K562 (cell line): ENCODE measurements around the gene FRMD3. TPM values are rescaled to one million over a fixed set of nuclear protein-coding genes. Genes with fewer than 3 reads are reported as not detected.

Source experiments
- ATAC-seq: fragments of 200-7000 bp; cut with Tn5 transposase; 3 replicates; pipeline ENCODE4 v1.9.1; 2020; ENCODE audit warnings: moderate library complexity
- BruUV-seq: library from RNA; stranded (reverse); fragments of 400-500 nt; replicated peaks from 2 replicates; lab custom pipeline; 2021; lab: Mats Ljungman, UMichigan
- CTCF ChIA-PET: fragments of 300-600 bp; formaldehyde crosslinking; extraction: SDS; loops from one replicate; lab custom pipeline; 2021; ENCODE audit warnings: low intra/inter-chr PET ratio; lab: Yijun Ruan, JAX
- POLR2A ChIA-PET: fragments of 300-600, 350-650 bp; sonication (Branson Sonifier 250); formaldehyde crosslinking; extraction: SDS; loops from one replicate; lab custom pipeline; 2021; ENCODE audit warnings: antibody characterized with exemption, inconsistent platforms; lab: Yijun Ruan, JAX
- DNase-seq, 4 experiments: peaks; one replicate each; pipeline versions ENCODE4 v3.0.0 to v3.0.0-alpha.2; 2011 to 2018; ENCODE audit warnings: low spot score in 3 of 4, mixed read lengths in 3 of 4; ENCODE audit errors: extremely low read depth in 1 of 4
- FAIRE-seq: peaks from 2 replicates; lab custom pipeline; 2011; peaks lifted over from hg19 to GRCh38; lab: Jason Lieb, UNC
- H2AFZ ChIP-seq: 2 replicates; pipeline ENCODE4 v1.6.0; 2011; ENCODE audit warnings: low read depth, low read length, control low read depth, inconsistent platforms
- H3K27ac ChIP-seq: fragments of 200-600 bp; 3 replicates; pipeline ENCODE4 v1.8.0; 2011; ENCODE audit warnings: low read depth, mild to moderate bottlenecking, control low read depth, inconsistent platforms, low read length, moderate library complexity, mixed read lengths; ENCODE audit errors: extremely low read depth
- H3K27me3 ChIP-seq, 2 experiments: fragments of 300-600 bp in 1 of 2; 2 replicates in 1 of 2; 3 replicates in 1 of 2; pipeline versions ENCODE4 v1.6.0 to v1.8.0; 2011; ENCODE audit warnings: inconsistent platforms in 2 of 2, low read length in 2 of 2, mild to moderate bottlenecking in 1 of 2, mixed read lengths in 1 of 2, moderate library complexity in 1 of 2; ENCODE audit not compliant: control insufficient read depth in 2 of 2, insufficient read depth in 2 of 2
- H3K36me3 ChIP-seq: fragments of 300-600 bp; 3 replicates; pipeline ENCODE4 v1.8.0; 2011; ENCODE audit warnings: mild to moderate bottlenecking, low read length, inconsistent platforms; ENCODE audit not compliant: control insufficient read depth, insufficient read depth
- H3K4me1 ChIP-seq, 2 experiments: fragments of 200-600 bp in 1 of 2; replicated peaks in 1 of 2; 2 replicates in 1 of 2; 3 replicates in 1 of 2; pipeline versions ENCODE4 v1.5.1 to v1.8.0; 2011; ENCODE audit warnings: inconsistent platforms in 2 of 2, low read length in 2 of 2, mild to moderate bottlenecking in 1 of 2, mixed read lengths in 1 of 2, moderate library complexity in 1 of 2; ENCODE audit not compliant: control insufficient read depth in 2 of 2, insufficient read depth in 2 of 2
- H3K4me2 ChIP-seq: 2 replicates; pipeline ENCODE4 v1.6.1; 2011; ENCODE audit warnings: low read length, control low read depth, inconsistent platforms, mixed read lengths; ENCODE audit not compliant: insufficient read depth
- H3K4me3 ChIP-seq: fragments of 200-600 bp; sonication (generic), shearing (Covaris generic); 2 replicates; pipeline ENCODE4 v1.5.1; 2016; ENCODE audit warnings: control low read depth, inconsistent platforms
- H3K79me2 ChIP-seq: fragments of 200-600 bp; 3 replicates; pipeline ENCODE4 v1.8.0; 2011; ENCODE audit warnings: low read length, inconsistent platforms; ENCODE audit not compliant: control insufficient read depth, insufficient read depth
- H3K9ac ChIP-seq, 2 experiments: 2 replicates each; pipeline versions ENCODE4 v1.6.0 to v1.6.1; 2011; ENCODE audit warnings: low read depth in 2 of 2, low read length in 2 of 2, control low read depth in 1 of 2, inconsistent platforms in 1 of 2, mild to moderate bottlenecking in 1 of 2, mixed read lengths in 1 of 2; ENCODE audit not compliant: insufficient read depth in 1 of 2
- H3K9me1 ChIP-seq: one replicate; pipeline ENCODE4 v1.6.0; 2011; ENCODE audit warnings: inconsistent platforms, mild to moderate bottlenecking, low read length, moderate library complexity; ENCODE audit not compliant: control insufficient read depth, insufficient read depth
- H3K9me3 ChIP-seq: replicated peaks from 2 replicates; pipeline ENCODE4 v1.5.1; 2011; ENCODE audit warnings: low read depth, low read length, inconsistent platforms; ENCODE audit not compliant: control insufficient read depth, insufficient read depth
- H4K20me1 ChIP-seq: replicated peaks from 2 replicates; pipeline ENCODE4 v1.6.1; 2011; ENCODE audit warnings: low read length, inconsistent platforms, mixed read lengths; ENCODE audit not compliant: control insufficient read depth, insufficient read depth
- BRF1 ChIP-seq: IDR thresholded peaks from 3 replicates; pipeline ENCODE4 v1.6.1; 2011; ENCODE audit warnings: borderline replicate concordance, mild to moderate bottlenecking; ENCODE audit not compliant: insufficient read length; ENCODE audit errors: extremely low read depth
- ETV5 ChIP-seq: sonication (generic); formaldehyde crosslinking; IDR thresholded peaks from 2 replicates; pipeline ENCODE4 v1.4.0; 2020; ENCODE audit warnings: low read depth, mild to moderate bottlenecking, missing genetic modification reagents
- PCBP2 ChIP-seq: fragments of 200-400 bp; formaldehyde crosslinking; IDR thresholded peaks from 2 replicates; pipeline ENCODE4 v1.6.1; 2018; ENCODE audit warnings: low read length, low read depth, mild to moderate bottlenecking, moderate library complexity; ENCODE audit not compliant: poor library complexity, severe bottlenecking
- TAF9B ChIP-seq: fragments of 450-650 bp; IDR thresholded peaks from 2 replicates; pipeline ENCODE4 v1.6.1; 2018; ENCODE audit warnings: mild to moderate bottlenecking; ENCODE audit not compliant: partially characterized antibody
- TCF7 ChIP-seq: sonication (generic); IDR thresholded peaks from 2 replicates; pipeline ENCODE4 v1.6.1; 2016; ENCODE audit warnings: antibody characterized with exemption, borderline replicate concordance
- WGBS: fragments of 100-300 bp; shearing (Covaris generic); methylation state at CpG from one replicate; pipeline ENCODE4 v1.1.6; 2016; ENCODE audit warnings: low coverage, mixed read lengths; ENCODE audit not compliant: insufficient coverage; ENCODE audit errors: missing lambda C conversion rate; 5-methylcytosine and 5-hydroxymethylcytosine counted together
- in situ Hi-C: fragments of 300-500 bp; cut with MboI; formaldehyde crosslinking; loops from 4 replicates; pipeline ENCODE4 v1.15.0; 2018; ENCODE audit warnings: inconsistent platforms, mixed read lengths
- intact Hi-C: fragments of 100-400 bp; cut with micrococcal nuclease; formaldehyde crosslinking; loops from 2 replicates; pipeline ENCODE4 v1.14.2; 2022
- polyA plus RNA-seq, 8 experiments: library from polyadenylated mRNA; depleted of rRNA in 4 of 8; stranded (reverse) in 5 of 8; unstranded in 3 of 8; fragments of >200 nt; fragmentation: Nextera tagmentation in 2 of 8; fragmentation: Illumina TruSeq in 1 of 8; extraction: Ambion mirVana in 2 of 8; extraction: Trizol in 1 of 8; gene quantifications; 2 replicates each; pipeline versions ENCODE4 v1.2.1 to v1.2.3, GENCODE V29; 2011 to 2014; ENCODE audit warnings: inconsistent platforms in 1 of 8, missing spikeins in 1 of 8
- total RNA-seq, 7 experiments: library from RNA; depleted of rRNA in 6 of 7; stranded (reverse); fragments of >200 nt in 6 of 7; fragmentation: Illumina TruSeq in 2 of 7; extraction: Trizol in 2 of 7; gene quantifications; 2 replicates each; pipeline versions ENCODE4 v1.2.1 to v1.2.3, GENCODE V29; 2011 to 2021; ENCODE audit warnings: low replicate concordance in 1 of 7
- TF ChIP-seq, protein P1 (sequence below), 2 experiments: fragments of 450-650 bp in 1 of 2; sonication (generic) in 1 of 2; formaldehyde crosslinking in 1 of 2; IDR thresholded peaks in 1 of 2; conservative IDR thresholded peaks in 1 of 2; 2 replicates each; pipeline versions ENCODE4 v1.6.1 to v1.8.1; 2016 to 2023; ENCODE audit warnings: mild to moderate bottlenecking in 2 of 2, moderate library complexity in 2 of 2, inconsistent platforms in 1 of 2, missing genetic modification reagents in 1 of 2
- TF ChIP-seq, protein P2 (sequence below): fragments of 200-800 bp; sonication (Bioruptor generic); IDR thresholded peaks from 2 replicates; pipeline ENCODE4 v1.6.1; 2017; ENCODE audit warnings: missing genetic modification characterization, missing compliant biosample characterization
- TF ChIP-seq, protein P3 (sequence below): fragments of 450-650 bp; IDR thresholded peaks from 2 replicates; pipeline ENCODE4 v1.6.1; 2017; ENCODE audit warnings: antibody characterized with exemption
- TF ChIP-seq, protein P4 (sequence below): fragments of 450-650 bp; IDR thresholded peaks from 2 replicates; pipeline ENCODE4 v1.6.1; 2016; ENCODE audit warnings: low read depth

Gene FRMD3
- total and polyA plus RNA-seq, 9 of the 15 experiments (the other 6 are each of a cell fraction or from before 2014, with no cell fraction given), result 0.09 to 0.51 (median 0.21) TPM

DNA sequence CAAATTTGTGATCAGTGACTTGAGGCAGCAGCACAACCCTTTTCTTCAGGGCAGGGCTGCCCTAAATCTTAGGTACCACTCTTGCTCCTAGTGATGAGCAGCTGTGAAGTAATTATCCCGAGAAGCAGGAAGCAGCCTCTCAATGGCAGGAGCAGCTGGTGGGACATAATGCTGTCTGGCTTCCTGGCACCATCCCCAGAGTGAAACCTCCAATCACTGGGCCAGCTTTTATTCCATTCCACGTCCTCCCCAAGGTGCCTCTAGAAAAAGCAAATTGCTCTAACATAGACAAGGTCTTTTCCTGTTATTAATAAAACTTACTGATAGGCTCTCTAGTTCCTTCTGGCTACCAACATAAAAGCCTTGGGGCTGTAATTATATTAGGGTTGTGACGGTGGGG, 154.0 kb downstream of the FRMD3 start:
- Histone ChIP-seq H3K4me2 (no peak overlapping the region), H3K27ac (no peak overlapping the region), H3K4me3 (no peak overlapping the region), H3K4me1 (no peaks in the 10 kb centered on the region), H3K9ac (no peak overlapping the region), H3K36me3 (no peaks in the 10 kb centered on the region), H3K9me3 (no peaks in the 10 kb centered on the region), H2AFZ (no peak overlapping the region), H3K79me2 (no peaks in the 10 kb centered on the region), H3K9me1 (no peaks in the 10 kb centered on the region), H3K27me3 (no peaks in the 10 kb centered on the region), H4K20me1 (no peaks in the 10 kb centered on the region)
- whole genome bisulfite sequencing, result 0% methylated on average over 3 of the region's 3 CpGs
- CTCF ChIA-PET, result no interaction called here
- intact Hi-C loops (no loop called here), in situ Hi-C loops (no loop called here)
- POLR2A ChIA-PET, result no interaction called here
- ATAC-seq (no peak), FAIRE-seq (no peak), DNase-seq (no peak)
- BruUV-seq, result no TSS peak
- no peak for TF ChIP-seq PCBP2
- TF ChIP-seq, protein P1, sequence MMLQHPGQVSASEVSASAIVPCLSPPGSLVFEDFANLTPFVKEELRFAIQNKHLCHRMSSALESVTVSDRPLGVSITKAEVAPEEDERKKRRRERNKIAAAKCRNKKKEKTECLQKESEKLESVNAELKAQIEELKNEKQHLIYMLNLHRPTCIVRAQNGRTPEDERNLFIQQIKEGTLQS (IDR thresholded peaks at IDR 0.05), result no peak
- TF ChIP-seq, protein P1 (CRISPR knock-in tag; conservative IDR thresholded peaks at IDR 0.05), result no peak
- TF ChIP-seq TAF9B, result no peak
- TF ChIP-seq, protein P2, sequence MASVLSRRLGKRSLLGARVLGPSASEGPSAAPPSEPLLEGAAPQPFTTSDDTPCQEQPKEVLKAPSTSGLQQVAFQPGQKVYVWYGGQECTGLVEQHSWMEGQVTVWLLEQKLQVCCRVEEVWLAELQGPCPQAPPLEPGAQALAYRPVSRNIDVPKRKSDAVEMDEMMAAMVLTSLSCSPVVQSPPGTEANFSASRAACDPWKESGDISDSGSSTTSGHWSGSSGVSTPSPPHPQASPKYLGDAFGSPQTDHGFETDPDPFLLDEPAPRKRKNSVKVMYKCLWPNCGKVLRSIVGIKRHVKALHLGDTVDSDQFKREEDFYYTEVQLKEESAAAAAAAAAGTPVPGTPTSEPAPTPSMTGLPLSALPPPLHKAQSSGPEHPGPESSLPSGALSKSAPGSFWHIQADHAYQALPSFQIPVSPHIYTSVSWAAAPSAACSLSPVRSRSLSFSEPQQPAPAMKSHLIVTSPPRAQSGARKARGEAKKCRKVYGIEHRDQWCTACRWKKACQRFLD (CRISPR knock-in tag), result no peak
- TF ChIP-seq, protein P3, sequence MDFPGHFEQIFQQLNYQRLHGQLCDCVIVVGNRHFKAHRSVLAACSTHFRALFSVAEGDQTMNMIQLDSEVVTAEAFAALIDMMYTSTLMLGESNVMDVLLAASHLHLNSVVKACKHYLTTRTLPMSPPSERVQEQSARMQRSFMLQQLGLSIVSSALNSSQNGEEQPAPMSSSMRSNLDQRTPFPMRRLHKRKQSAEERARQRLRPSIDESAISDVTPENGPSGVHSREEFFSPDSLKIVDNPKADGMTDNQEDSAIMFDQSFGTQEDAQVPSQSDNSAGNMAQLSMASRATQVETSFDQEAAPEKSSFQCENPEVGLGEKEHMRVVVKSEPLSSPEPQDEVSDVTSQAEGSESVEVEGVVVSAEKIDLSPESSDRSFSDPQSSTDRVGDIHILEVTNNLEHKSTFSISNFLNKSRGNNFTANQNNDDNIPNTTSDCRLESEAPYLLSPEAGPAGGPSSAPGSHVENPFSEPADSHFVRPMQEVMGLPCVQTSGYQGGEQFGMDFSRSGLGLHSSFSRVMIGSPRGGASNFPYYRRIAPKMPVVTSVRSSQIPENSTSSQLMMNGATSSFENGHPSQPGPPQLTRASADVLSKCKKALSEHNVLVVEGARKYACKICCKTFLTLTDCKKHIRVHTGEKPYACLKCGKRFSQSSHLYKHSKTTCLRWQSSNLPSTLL, result no peak
- TF ChIP-seq ETV5 (CRISPR knock-in tag), result no peak
- TF ChIP-seq BRF1, result no peak
- no peak for TF ChIP-seq TCF7
- TF ChIP-seq, protein P4, sequence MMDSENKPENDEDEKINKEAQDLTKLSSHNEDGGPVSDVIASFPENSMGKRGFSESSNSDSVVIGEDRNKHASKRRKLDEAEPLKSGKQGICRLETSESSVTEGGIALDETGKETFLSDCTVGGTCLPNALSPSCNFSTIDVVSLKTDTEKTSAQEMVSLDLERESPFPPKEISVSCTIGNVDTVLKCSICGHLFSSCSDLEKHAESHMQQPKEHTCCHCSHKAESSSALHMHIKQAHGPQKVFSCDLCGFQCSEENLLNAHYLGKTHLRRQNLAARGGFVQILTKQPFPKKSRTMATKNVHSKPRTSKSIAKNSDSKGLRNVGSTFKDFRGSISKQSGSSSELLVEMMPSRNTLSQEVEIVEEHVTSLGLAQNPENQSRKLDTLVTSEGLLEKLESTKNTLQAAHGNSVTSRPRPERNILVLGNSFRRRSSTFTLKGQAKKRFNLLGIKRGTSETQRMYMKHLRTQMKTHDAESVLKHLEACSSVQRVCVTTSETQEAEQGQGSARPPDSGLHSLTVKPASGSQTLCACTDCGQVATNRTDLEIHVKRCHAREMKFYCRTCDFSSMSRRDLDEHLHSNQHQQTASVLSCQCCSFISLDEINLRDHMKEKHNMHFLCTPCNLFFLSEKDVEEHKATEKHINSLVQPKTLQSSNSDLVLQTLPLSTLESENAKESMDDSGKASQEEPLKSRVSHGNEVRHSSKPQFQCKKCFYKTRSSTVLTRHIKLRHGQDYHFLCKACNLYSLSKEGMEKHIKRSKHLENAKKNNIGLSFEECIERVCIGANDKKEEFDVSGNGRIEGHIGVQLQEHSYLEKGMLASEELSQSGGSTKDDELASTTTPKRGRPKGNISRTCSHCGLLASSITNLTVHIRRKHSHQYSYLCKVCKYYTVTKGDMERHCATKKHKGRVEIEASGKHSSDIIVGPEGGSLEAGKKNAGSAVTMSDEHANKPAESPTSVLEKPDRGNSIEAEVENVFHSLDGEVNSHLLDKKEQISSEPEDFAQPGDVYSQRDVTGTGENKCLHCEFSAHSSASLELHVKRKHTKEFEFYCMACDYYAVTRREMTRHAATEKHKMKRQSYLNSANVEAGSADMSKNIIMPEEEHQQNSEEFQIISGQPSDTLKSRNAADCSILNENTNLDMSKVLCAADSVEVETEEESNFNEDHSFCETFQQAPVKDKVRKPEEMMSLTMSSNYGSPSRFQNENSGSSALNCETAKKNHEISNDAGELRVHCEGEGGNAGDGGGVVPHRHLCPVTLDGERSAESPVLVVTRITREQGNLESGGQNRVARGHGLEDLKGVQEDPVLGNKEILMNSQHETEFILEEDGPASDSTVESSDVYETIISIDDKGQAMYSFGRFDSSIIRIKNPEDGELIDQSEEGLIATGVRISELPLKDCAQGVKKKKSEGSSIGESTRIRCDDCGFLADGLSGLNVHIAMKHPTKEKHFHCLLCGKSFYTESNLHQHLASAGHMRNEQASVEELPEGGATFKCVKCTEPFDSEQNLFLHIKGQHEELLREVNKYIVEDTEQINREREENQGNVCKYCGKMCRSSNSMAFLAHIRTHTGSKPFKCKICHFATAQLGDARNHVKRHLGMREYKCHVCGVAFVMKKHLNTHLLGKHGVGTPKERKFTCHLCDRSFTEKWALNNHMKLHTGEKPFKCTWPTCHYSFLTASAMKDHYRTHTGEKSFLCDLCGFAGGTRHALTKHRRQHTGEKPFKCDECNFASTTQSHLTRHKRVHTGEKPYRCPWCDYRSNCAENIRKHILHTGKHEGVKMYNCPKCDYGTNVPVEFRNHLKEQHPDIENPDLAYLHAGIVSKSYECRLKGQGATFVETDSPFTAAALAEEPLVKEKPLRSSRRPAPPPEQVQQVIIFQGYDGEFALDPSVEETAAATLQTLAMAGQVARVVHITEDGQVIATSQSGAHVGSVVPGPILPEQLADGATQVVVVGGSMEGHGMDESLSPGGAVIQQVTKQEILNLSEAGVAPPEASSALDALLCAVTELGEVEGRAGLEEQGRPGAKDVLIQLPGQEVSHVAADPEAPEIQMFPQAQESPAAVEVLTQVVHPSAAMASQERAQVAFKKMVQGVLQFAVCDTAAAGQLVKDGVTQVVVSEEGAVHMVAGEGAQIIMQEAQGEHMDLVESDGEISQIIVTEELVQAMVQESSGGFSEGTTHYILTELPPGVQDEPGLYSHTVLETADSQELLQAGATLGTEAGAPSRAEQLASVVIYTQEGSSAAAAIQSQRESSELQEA, result no peak
